HG02642 (cell line): ENCODE data around the gene DIAPH1.

Experiments
- ATAC-seq: cut with Tn5 transposase; IDR thresholded peaks from one replicate; pipeline ENCODE4 v1.9.1; 2021; ENCODE audit warnings: mild to moderate bottlenecking; ENCODE audit not compliant: unreplicated experiment, poor library complexity

The DIAPH1 gene

DNA sequence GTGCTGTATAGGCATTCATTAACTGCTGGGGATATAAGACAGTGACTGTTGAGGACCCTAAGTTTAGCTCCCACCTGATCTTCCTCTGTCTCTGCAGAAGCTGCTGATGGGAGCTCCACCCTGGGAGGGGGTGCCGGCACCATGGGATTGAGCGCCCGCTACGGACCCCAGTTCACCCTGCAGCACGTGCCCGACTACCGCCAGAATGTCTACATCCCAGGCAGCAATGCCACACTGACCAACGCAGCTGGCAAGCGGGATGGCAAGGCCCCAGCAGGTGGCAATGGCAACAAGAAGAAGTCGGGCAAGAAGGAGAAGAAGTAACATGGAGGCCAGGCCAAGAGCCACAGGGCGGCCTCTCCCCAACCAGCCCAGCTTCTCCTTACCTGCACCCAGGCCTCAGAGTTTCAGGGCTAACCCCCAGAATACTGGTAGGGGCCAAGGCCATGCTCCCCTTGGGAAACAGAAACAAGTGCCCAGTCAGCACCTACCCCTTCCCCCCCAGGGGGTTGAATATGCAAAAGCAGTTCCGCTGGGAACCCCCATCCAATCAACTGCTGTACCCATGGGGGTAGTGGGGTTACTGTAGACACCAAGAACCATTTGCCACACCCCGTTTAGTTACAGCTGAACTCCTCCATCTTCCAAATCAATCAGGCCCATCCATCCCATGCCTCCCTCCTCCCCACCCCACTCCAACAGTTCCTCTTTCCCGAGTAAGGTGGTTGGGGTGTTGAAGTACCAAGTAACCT lies 107.8 kb downstream of the DIAPH1 start:
- ATAC-seq, result peak; percentile 39

DNA sequence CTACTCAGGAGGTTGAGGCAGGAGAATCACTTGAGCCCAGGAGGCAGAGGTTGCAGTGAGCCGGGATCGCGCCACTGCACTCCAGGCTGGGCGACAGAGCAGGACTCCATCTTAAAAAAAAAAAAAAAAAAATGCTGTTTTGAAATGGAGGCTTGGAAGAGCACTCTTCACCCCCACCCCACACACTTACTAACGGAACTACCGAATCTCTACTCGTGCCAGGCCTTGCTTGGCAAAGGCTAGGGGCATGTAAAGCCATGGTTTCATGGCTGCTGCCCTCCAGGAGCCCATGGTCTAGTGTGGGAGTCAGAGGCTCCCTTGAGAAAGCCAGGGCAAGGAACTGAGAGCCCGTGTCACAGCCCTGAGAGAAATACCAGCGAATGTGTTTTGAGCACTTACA lies 108.6 kb downstream of the DIAPH1 start:
- ATAC-seq, result no peak

- no peak for ATAC-seq
Observed at GRCh38 chr5:141508798-141509611, 109.8 kb downstream of the DIAPH1 start.

DNA sequence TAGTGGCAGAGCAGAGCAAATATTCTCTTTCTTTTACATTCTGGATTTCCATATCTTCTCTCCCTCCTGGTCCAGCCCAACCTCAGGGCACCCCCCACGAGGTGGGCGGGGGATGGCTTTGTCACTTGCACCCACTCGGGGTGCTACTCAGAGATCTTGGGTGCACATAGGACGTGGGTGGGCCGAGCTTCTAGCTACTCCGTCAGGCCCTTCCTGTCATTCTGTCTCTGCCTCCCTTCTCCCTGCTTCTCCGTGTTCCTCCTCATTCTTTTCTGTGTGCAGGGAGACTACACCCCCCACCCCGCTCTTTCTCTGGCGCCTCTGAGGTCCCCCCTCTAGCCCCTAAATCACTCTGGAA lies 110.4 kb downstream of the DIAPH1 start:
- no peak for ATAC-seq

DNA sequence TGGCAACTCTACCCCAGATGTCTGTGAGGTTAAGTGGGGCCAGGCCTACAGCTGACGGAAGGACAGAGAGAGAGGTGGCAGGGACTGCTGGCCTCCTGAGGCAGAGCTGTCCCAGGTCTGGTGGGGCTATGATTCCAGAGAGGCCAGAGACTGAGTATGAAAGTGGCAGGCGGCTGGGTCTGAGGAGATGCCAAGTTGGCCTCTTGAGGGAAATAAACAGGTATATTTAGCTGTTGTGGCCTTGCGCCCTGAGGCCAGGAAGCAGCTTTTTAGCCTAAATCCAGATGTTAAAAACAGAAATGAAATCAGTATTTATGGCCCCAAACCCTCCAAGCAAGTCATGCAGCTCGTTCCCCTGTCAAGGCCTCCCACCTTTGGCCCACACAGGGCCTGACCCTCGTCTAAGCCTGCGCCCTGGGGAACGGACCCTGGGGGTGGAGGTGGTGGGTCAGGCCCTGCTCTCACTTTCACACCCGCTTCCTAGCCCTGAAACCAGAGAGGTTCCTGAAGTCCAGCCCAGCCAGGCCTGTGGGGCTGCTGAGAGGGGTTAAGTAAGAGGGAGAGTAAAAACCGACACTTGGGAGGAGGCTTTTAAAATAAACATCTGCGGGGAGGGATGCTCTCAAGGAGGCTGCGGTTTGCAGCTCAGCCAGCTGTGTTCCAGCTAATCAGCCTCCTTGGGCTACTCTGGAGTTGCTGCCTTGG lies 111.3 kb downstream of the DIAPH1 start:
- peak; percentile 32 for ATAC-seq

DNA sequence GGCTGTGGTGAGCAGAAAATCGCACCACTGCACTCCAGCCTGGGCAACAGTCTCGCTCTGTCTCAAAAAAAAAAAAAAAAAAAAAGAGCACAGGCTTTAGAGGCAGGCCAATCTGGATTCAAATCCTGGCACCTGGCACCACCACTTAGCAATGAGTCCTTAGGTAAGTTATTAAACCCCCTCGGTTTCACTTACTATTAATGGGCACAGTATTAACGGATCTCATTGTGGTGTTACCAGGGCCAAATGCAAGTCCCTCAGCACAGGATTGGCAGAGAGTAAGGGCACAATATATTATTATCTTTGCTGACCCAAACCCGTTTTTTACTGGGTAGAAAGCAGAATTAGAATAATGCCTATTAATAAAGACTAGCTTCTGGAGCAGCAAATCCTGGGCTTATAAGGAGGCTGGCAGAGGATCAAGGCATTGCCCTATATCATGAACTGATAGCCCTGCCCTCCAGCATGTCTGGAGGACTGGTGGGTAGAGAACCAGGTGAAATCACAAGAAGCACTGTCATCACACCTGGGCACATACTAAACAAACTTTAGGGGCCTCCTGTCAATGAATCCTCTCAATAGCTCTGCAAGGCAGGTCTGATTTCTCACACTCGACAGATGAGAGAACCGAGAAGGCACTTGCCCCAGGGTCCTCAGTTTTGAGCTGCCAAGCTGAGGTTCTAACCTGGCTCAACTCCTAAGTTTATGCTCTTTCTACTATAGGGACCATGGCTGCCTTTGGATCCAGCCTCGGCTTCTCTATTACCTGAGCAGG lies 112.2 kb downstream of the DIAPH1 start:
- no peak for ATAC-seq

- no peak for ATAC-seq
Observed at GRCh38 chr5:141504216-141504615, 114.6 kb downstream of the DIAPH1 start.

DNA sequence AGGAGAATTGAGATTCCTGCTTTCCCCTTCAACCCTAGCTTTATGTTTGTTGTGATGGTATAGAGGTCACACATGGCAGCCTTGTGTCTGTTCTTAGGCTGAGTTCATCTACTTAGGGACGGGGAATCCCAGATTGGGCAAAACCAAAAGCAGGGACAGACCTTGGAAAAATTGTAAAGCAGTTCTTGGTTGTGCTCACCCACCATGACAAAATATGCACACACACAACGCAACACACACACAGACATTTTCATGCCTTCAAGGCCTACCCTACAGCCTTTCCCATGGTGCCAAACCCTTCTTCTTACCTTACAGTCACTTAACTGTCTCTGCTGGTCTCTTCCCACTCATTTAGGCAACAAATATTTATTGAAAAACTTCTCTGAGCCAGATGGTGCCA lies 115.1 kb downstream of the DIAPH1 start:
- no peak for ATAC-seq

GRCh38 chr5:141501761-141502160 lies 117.0 kb downstream of the DIAPH1 start:
- ATAC-seq, result no peak

GRCh38 chr5:141496038-141496437 lies 122.8 kb downstream of the DIAPH1 start:
- no peak for ATAC-seq

GRCh38 chr5:141495453-141495811 lies 123.4 kb downstream of the DIAPH1 start:
- ATAC-seq, result no peak

DNA sequence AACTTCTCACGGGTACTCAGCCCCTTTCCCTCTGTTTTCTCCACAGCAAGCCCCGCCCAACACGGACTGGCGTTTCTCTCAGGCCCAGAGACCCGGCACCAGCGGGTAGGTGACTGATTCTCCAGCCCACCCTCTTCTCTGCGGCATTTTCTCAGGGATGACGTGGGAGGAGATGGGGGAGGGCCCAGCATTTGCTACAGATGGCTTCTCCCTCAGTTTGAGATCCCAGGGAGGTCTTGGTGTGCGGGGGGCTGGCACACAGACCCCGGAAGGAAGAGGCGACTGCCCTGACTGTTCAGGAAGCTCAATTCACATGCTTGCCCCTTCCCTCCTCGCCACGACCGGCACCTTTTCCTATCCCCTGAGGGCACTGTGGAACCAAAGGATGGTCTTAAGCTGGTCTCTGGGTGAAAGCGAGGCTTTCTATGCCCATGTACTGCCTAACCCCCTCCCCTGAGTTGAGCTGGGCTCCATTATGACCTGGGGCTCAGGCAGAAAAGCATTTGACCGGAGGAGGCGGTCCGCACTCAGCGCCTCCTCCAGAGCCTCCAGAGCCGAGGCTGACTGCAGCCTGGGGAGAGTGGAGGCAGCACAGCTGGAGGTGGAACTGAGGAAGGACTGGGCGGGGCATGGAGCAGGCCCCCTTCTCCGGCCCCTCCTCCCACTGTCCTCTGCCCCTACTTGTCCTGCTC lies 123.9 kb downstream of the DIAPH1 start:
- ATAC-seq, result no peak

- ATAC-seq, result no peak
Observed at GRCh38 chr5:141493500-141494422, 125.0 kb downstream of the DIAPH1 start.

GRCh38 chr5:141492168-141492885 lies 126.5 kb downstream of the DIAPH1 start:
- peak; percentile 61 for ATAC-seq

DNA sequence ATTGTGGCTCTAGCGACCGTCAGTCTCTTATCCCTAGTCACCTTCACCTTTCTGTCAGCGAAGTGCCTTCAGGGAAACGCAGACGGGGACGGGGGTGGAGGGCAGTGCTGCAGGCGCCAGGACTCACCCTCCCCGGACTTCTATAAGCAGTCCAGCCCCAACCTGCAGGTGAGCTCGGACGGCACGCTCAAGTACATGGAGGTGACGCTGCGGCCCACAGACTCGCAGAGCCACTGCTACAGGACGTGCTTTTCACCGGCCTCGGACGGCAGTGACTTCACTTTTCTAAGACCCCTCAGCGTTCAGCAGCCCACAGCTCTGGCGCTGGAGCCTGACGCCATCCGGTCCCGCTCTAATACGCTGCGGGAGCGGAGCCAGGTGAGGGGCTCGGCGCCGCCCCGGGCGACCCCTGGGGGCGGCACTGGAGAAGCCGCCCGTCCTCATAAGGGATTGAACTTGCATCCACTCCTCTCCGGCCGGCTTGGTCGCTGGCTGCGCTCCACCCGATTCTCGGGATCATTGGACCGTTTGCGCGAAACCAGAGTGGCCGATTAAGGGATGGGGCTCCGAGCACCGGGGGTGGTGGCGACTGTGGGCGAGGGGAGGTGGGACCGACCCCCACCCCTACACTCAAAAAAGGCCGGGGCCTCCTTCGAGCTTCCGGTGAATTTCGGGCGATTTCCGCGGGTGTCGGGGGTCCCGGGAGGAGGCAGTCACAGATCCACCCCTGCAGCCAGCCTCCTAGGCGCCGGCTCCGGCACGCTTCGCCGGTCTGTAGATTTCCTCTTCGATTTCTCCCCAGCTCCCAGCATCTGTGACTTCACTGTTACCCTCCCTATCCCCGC lies 127.3 kb downstream of the DIAPH1 start:
- ATAC-seq, result peak; percentile 27

GRCh38 chr5:141490771-141491170 lies 128.0 kb downstream of the DIAPH1 start:
- no peak for ATAC-seq

GRCh38 chr5:141490271-141490670 lies 128.5 kb downstream of the DIAPH1 start:
- no peak for ATAC-seq
